GM12875 (cell line): ENCODE data around the gene GPR78.

Experiments
- H3K4me3 ChIP-seq: one replicate; pipeline ENCODE4 v1.5.1; 2011; ENCODE audit warnings: low read depth, low read length, control low read depth
- TF ChIP-seq, protein P1 (sequence below): IDR thresholded peaks from 2 replicates; pipeline ENCODE4 v1.5.1; 2011; ENCODE audit warnings: low read depth, mild to moderate bottlenecking, control low read depth, inconsistent platforms, low read length, moderate library complexity, borderline replicate concordance; ENCODE audit not compliant: insufficient read depth

GPR78 gene

DNA sequence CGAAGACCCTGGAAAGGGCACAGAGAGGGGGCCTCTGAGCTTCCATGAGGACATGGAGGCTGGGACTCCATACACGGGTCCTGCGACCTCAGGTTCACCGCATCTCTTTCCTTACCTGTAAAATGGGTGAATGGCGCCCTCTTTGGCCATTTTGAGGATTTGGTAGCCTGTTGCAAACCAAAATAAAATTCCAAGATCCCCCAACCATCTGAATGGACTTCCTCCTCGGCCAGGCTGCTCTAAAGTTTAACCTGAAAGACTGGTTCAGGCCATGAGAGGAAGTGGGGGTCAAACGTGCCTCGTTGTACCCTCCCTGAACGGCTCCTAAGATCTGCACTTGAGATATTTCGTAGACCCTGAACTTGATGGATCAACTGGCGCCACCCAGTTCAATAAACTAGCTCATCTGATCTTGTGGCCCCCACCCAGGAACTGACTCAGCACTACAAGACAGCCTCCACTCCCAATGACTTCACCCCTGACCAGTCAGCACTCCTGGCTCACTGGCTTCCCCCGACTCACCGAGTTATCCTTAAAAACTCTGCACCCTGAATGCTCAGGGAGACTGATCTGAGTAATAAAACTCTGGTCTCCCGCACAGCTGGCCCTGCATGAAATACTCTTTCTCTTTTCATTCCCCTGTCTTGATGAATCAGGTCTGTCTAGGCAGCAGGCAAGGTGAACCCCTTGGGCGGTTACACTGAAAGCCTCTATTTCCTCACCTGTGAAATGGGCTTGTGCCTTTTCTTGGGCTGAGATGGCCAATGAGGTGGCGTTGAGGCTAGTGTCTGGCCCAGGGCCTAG is 32.9 kb upstream of the GPR78 start:
- H3K4me3 ChIP-seq: no peak overlapping the region
- TF ChIP-seq, protein P1, sequence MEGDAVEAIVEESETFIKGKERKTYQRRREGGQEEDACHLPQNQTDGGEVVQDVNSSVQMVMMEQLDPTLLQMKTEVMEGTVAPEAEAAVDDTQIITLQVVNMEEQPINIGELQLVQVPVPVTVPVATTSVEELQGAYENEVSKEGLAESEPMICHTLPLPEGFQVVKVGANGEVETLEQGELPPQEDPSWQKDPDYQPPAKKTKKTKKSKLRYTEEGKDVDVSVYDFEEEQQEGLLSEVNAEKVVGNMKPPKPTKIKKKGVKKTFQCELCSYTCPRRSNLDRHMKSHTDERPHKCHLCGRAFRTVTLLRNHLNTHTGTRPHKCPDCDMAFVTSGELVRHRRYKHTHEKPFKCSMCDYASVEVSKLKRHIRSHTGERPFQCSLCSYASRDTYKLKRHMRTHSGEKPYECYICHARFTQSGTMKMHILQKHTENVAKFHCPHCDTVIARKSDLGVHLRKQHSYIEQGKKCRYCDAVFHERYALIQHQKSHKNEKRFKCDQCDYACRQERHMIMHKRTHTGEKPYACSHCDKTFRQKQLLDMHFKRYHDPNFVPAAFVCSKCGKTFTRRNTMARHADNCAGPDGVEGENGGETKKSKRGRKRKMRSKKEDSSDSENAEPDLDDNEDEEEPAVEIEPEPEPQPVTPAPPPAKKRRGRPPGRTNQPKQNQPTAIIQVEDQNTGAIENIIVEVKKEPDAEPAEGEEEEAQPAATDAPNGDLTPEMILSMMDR: peak; percentile 48

GRCh38 chr4:8547912-8548730 is 32.1 kb upstream of the GPR78 start:
- H3K4me3 ChIP-seq: no peak overlapping the region
- TF ChIP-seq, protein P1: no peak

DNA sequence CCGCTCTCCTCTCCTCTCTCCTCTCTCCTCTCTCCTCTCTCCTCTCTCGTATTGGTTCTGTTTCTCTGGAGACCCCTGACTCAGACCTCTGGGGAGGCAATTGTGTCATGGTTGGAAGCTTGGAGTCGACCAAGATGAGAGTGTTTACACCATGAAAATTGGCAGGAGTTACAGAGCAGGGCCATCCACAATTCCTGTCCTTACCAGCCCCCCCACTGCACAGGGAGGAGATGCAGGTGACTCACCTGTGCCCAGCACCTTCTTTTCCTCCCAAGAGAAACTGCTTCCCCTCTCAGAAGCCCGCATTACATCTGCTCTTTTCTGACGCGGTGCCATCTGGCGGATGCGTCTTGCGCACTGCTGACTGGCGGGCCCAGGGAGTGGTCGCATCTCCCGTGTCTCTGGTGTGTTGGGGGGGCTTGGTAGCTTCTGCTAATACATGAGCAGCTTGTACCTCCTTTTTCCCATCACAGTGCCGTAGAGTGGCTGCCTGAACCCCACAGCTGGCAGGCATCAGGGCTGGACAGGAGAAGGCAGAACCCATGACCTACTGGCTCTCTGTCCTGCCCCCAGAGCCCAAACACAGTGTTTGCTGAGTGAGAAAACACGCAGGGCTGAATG is 31.4 kb upstream of the GPR78 start:
- H3K4me3 ChIP-seq: no peak overlapping the region
- TF ChIP-seq, protein P1: no peak

DNA sequence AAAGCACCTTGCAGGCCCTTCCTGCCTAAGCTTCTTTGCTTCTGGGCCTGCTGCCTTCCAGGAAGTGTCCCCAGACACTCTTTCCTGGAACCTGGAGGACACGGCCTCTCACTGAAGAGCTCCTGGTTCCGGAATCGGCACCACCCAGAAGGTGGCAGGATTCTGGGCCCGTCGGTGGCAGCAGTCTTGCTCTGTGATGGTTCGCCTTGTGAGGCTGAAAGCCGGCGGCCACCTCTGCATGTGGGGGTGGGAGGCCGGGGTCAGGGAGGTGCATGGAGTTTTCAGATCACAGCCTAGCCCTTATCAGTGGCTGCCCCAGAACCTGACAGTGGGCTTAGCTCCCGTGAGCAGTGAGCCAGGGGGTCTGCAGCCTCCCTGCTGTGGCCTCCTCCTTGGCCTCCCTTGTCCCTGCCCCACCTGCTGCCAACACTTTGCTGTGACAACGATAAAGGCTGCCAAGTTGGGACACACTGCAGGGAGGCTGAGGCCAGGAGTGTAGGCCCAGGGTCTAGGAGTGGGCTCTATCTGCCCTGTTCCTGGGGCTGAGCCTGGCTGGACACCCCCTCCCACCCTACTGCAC is 30.8 kb upstream of the GPR78 start:
- no peak overlapping the region for H3K4me3 ChIP-seq
- TF ChIP-seq, protein P1: no peak

GRCh38 chr4:8550691-8551090 is 29.5 kb upstream of the GPR78 start:
- no peak overlapping the region for H3K4me3 ChIP-seq
- TF ChIP-seq, protein P1: no peak

GRCh38 chr4:8552024-8552423 is 28.2 kb upstream of the GPR78 start:
- TF ChIP-seq, protein P1: no peak
- H3K4me3 ChIP-seq: no peak overlapping the region
